SK-N-SH (cell line): ENCODE data around the gene BRD7.

Experiments
- CHD2 ChIP-seq: fragments of 150-350 bp; IDR thresholded peaks from 2 replicates; pipeline ENCODE4 v1.6.1; 2018; ENCODE audit warnings: low read length; ENCODE audit not compliant: partially characterized antibody
- ELF1 ChIP-seq: IDR thresholded peaks from 2 replicates; pipeline ENCODE4 v1.4.0; 2012
- EZH2phosphoT487 ChIP-seq: fragments of 200-600 bp; sonication (generic); IDR thresholded peaks from 2 replicates; pipeline ENCODE4 v1.6.1; 2017; ENCODE audit warnings: low read depth, mixed run types, mild to moderate bottlenecking, antibody characterized with exemption, moderate library complexity, borderline replicate concordance
- JUND ChIP-seq: IDR thresholded peaks from 2 replicates; pipeline ENCODE4 v1.4.0; 2012
- MEF2A ChIP-seq: IDR thresholded peaks from 2 replicates; pipeline ENCODE4 v1.4.0; 2012; ENCODE audit warnings: low read depth, borderline replicate concordance
- MXI1 ChIP-seq: IDR thresholded peaks from 2 replicates; pipeline ENCODE4 v1.6.1; 2012; ENCODE audit warnings: mild to moderate bottlenecking, low read depth, low read length, improper control_type of control experiment
- POLR2AphosphoS5 ChIP-seq: IDR thresholded peaks from 2 replicates; pipeline ENCODE4 v1.6.1; 2012; ENCODE audit warnings: low read depth, low read length
- RAD21 ChIP-seq: IDR thresholded peaks from 2 replicates; pipeline ENCODE4 v1.6.1; 2012; ENCODE audit warnings: mild to moderate bottlenecking, low read length
- RCOR1 ChIP-seq: fragments of 150-350 bp; IDR thresholded peaks from 2 replicates; pipeline ENCODE4 v1.6.1; 2017; ENCODE audit warnings: antibody characterized with exemption, low read length
- SIN3A ChIP-seq: IDR thresholded peaks from 2 replicates; pipeline ENCODE4 v1.6.1; 2012; ENCODE audit warnings: low read depth, mild to moderate bottlenecking, low read length, moderate library complexity, borderline replicate concordance
- TAF1 ChIP-seq: IDR thresholded peaks from 2 replicates; pipeline ENCODE4 v1.6.1; 2012; ENCODE audit warnings: low read depth, mild to moderate bottlenecking, low read length, moderate library complexity, borderline replicate concordance
- TF ChIP-seq, protein P1 (sequence below): fragments of 200-600 bp; sonication (generic); IDR thresholded peaks from 2 replicates; pipeline ENCODE4 v1.6.1; 2017; ENCODE audit warnings: antibody characterized with exemption, mild to moderate bottlenecking, moderate library complexity
- TF ChIP-seq, protein P2 (sequence below): IDR thresholded peaks from 2 replicates; pipeline ENCODE4 v1.6.1; 2012; ENCODE audit warnings: mild to moderate bottlenecking, low read depth, low read length, moderate library complexity
- TF ChIP-seq, protein P3 (sequence below): IDR thresholded peaks from 2 replicates; pipeline ENCODE4 v1.4.0; 2012; ENCODE audit warnings: low read depth, borderline replicate concordance

DNA sequence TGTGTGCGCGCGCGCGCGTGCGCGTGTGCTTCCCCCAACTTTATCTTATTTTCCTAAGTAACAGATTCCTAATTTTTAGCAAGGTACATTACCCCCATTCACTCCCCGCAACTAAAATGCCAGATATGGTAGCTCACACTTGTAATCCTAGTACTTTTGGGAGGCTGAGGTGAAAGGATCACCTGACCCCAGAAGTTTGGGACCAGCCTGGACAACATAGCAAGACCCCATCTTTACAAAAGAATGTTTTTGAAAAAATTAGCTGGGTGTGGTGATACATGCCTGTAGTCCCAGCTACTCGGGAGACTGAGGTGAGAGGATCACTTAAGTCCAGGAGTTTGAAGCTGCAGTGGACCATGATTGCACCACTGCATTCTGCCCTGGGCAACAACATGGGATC lies 5.1 kb downstream of the BRD7 start:
- TF ChIP-seq TAF1 (no peak), RAD21 (no peak), ELF1 (no peak), MXI1 (no peak), SIN3A (no peak), EZH2phosphoT487 (no peak), RCOR1 (no peak), MEF2A (no peak), POLR2AphosphoS5 (no peak), CHD2 (no peak), JUND (no peak)
- TF ChIP-seq, protein P1, sequence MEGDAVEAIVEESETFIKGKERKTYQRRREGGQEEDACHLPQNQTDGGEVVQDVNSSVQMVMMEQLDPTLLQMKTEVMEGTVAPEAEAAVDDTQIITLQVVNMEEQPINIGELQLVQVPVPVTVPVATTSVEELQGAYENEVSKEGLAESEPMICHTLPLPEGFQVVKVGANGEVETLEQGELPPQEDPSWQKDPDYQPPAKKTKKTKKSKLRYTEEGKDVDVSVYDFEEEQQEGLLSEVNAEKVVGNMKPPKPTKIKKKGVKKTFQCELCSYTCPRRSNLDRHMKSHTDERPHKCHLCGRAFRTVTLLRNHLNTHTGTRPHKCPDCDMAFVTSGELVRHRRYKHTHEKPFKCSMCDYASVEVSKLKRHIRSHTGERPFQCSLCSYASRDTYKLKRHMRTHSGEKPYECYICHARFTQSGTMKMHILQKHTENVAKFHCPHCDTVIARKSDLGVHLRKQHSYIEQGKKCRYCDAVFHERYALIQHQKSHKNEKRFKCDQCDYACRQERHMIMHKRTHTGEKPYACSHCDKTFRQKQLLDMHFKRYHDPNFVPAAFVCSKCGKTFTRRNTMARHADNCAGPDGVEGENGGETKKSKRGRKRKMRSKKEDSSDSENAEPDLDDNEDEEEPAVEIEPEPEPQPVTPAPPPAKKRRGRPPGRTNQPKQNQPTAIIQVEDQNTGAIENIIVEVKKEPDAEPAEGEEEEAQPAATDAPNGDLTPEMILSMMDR, result no peak
- TF ChIP-seq, protein P2, sequence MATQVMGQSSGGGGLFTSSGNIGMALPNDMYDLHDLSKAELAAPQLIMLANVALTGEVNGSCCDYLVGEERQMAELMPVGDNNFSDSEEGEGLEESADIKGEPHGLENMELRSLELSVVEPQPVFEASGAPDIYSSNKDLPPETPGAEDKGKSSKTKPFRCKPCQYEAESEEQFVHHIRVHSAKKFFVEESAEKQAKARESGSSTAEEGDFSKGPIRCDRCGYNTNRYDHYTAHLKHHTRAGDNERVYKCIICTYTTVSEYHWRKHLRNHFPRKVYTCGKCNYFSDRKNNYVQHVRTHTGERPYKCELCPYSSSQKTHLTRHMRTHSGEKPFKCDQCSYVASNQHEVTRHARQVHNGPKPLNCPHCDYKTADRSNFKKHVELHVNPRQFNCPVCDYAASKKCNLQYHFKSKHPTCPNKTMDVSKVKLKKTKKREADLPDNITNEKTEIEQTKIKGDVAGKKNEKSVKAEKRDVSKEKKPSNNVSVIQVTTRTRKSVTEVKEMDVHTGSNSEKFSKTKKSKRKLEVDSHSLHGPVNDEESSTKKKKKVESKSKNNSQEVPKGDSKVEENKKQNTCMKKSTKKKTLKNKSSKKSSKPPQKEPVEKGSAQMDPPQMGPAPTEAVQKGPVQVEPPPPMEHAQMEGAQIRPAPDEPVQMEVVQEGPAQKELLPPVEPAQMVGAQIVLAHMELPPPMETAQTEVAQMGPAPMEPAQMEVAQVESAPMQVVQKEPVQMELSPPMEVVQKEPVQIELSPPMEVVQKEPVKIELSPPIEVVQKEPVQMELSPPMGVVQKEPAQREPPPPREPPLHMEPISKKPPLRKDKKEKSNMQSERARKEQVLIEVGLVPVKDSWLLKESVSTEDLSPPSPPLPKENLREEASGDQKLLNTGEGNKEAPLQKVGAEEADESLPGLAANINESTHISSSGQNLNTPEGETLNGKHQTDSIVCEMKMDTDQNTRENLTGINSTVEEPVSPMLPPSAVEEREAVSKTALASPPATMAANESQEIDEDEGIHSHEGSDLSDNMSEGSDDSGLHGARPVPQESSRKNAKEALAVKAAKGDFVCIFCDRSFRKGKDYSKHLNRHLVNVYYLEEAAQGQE, result no peak
- TF ChIP-seq, protein P3, sequence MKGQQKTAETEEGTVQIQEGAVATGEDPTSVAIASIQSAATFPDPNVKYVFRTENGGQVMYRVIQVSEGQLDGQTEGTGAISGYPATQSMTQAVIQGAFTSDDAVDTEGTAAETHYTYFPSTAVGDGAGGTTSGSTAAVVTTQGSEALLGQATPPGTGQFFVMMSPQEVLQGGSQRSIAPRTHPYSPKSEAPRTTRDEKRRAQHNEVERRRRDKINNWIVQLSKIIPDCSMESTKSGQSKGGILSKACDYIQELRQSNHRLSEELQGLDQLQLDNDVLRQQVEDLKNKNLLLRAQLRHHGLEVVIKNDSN, result no peak
